Right lobe of liver (tissue), 4 donors: ENCODE data around the gene DUXB.

Experiments
- CTCF ChIP-seq, 4 donors: fragments of 200-600 bp in 3 of 4; fragments of 450-650 bp in 1 of 4; IDR thresholded peaks; one replicate each; pipeline versions ENCODE4 v1.5.1 to v1.8.0; 2016 to 2022; ENCODE audit warnings: antibody characterized with exemption in 4 of 4, mild to moderate bottlenecking in 2 of 4
- POLR2A ChIP-seq: fragments of 450-650 bp; IDR thresholded peaks from one replicate; pipeline ENCODE4 v1.6.1; 2017; ENCODE audit warnings: antibody characterized with exemption, mild to moderate bottlenecking
- donor health status: DM: no; HTN: no; CAD: no.
- donor health status: DM: no; HTN: no; CAD: no.
- donor health status: DM: no; HTN: yes; CAD: no.

- TF ChIP-seq CTCF (IDR thresholded peaks at IDR 0.05), result no peak
- TF ChIP-seq POLR2A, result no peak
Measured at GRCh38 chr16:75647112-75647491, 54.2 kb downstream of the DUXB start.
